Suprapubic skin (tissue), 3 donors: ENCODE measurements around the gene IL17A.

Source experiments
- CTCF ChIP-seq, 2 donors: fragments of 200-600 bp in 1 of 2; fragments of 450-650 bp in 1 of 2; sonication (generic) in 1 of 2; IDR thresholded peaks; one replicate each; pipeline ENCODE4 v1.5.1; 2016 to 2019; ENCODE audit warnings: antibody characterized with exemption in 2 of 2, mild to moderate bottlenecking in 1 of 2, moderate library complexity in 1 of 2
- POLR2A ChIP-seq, 2 donors: fragments of 450-650 bp; IDR thresholded peaks; one replicate each; pipeline ENCODE4 v1.6.1; 2017; ENCODE audit warnings: antibody characterized with exemption in 2 of 2, mild to moderate bottlenecking in 2 of 2, moderate library complexity in 2 of 2

GRCh38 chr6:52207066-52207465 lies 20.9 kb downstream of the IL17A start:
- TF ChIP-seq CTCF (IDR thresholded peaks at IDR 0.05) (no peak), POLR2A (IDR thresholded peaks at IDR 0.05) (no peak)
